Measurements from ENCODE around the gene PELI1. TPM values are rescaled to one million over a fixed set of nuclear protein-coding genes. Genes with fewer than 3 reads are reported as not detected.
A peak's percentile ranks its signal among the peaks of the same experiment; 100 is the strongest.

The PELI1 gene
- total and polyA plus RNA-seq, 8 donors: 5.5 to 15.9 (median 9.2) TPM

- no peak for TF ChIP-seq CTCF (IDR thresholded peaks at IDR 0.05)
- DNase-seq: no peak
- no peak overlapping the region for H3K4me3 ChIP-seq
- H3K27me3 ChIP-seq: no peaks in the 10 kb centered on the region
- no peaks in the 10 kb centered on the region for H3K9me3 ChIP-seq
- H3K4me1 ChIP-seq: no peaks in the 10 kb centered on the region
- H3K36me3 ChIP-seq: no peaks in the 10 kb centered on the region
- H3K27ac ChIP-seq: no peak overlapping the region
- whole genome bisulfite sequencing, 2 donors: 35 to 52% methylated on average over 1 of the region's 1 CpG
- ATAC-seq: peak in 2 of 4 donors; percentile 23 to 32
- FAIRE-seq: no peak
- intact Hi-C loops (cut with DNase I): no loop called here
These were observed 33.1 kb upstream of the PELI1 start for GRCh38 chr2:64177315-64177714.

- no peak for FAIRE-seq
- 91 to 97% methylated on average over 5 of the region's 5 CpGs for WGBS, 2 donors
These were observed 31.4 kb upstream of the PELI1 start for GRCh38 chr2:64175419-64176197.

GRCh38 chr2:64173156-64174135 is 29.2 kb upstream of the PELI1 start:
- no peak for ATAC-seq
- 67 to 75% methylated on average over 5 of the region's 5 CpGs for WGBS, 2 donors

More at GRCh38 chr2:64175419-64176197, 31.4 kb upstream of the PELI1 start:
- no peaks in the 10 kb centered on the region for H3K27me3 ChIP-seq
- H3K9me3 ChIP-seq: no peaks in the 10 kb centered on the region
- no peaks in the 10 kb centered on the region for H3K4me1 ChIP-seq
- ATAC-seq (no peak), DNase-seq (no peak)
- H3K27ac ChIP-seq: no peak overlapping the region
- H3K4me3 ChIP-seq: no peak overlapping the region
- intact Hi-C loops (cut with DNase I): no loop called here
- H3K36me3 ChIP-seq: no peaks in the 10 kb centered on the region
- TF ChIP-seq CTCF (IDR thresholded peaks at IDR 0.05): no peak

GRCh38 chr2:64168756-64169155 is 24.5 kb upstream of the PELI1 start:
- H3K27ac ChIP-seq: no peak overlapping the region
- DNase-seq (no peak), ATAC-seq (no peak), FAIRE-seq (no peak)
- no peaks in the 10 kb centered on the region for H3K27me3 ChIP-seq
- no peak overlapping the region for H3K4me3 ChIP-seq
- intact Hi-C loops (cut with DNase I): no loop called here
- H3K4me1 ChIP-seq: no peaks in the 10 kb centered on the region
- H3K9me3 ChIP-seq: no peaks in the 10 kb centered on the region
- no peak for TF ChIP-seq CTCF (IDR thresholded peaks at IDR 0.05)
- 93 to 97% methylated on average over 1 of the region's 1 CpG for WGBS, 2 donors
- no peaks in the 10 kb centered on the region for H3K36me3 ChIP-seq

More at GRCh38 chr2:64173156-64174135, 29.2 kb upstream of the PELI1 start:
- no peaks in the 10 kb centered on the region for H3K4me1 ChIP-seq
- intact Hi-C loops (cut with DNase I): no loop called here
- no peaks in the 10 kb centered on the region for H3K27me3 ChIP-seq
- DNase-seq (no peak), FAIRE-seq (no peak)
- no peak for TF ChIP-seq CTCF (IDR thresholded peaks at IDR 0.05)
- H3K9me3 ChIP-seq: no peaks in the 10 kb centered on the region
- H3K36me3 ChIP-seq: no peaks in the 10 kb centered on the region
- H3K4me3 ChIP-seq: no peak overlapping the region
- H3K27ac ChIP-seq: no peak overlapping the region
